ENCODE measurements around the gene XKR7.

Gene XKR7

DNA sequence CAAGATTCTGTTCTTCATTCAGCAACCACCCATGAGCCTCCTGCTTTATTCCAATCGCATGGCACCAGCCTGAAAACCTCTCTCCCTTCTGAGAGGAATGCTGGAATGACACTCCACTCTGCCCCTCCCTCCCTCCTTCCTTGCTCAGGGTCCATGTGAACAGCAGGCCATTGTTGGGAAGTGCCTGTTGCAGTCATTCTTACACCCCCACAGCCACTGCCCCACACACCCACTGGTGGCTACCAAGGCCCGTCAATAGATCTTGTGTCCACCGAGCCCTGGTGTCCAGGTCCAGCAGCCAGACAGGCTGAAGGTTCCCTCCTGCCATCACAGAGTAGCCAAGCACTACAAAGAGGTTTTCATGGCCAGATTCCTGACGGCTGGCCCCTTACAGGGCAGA is 22.6 kb upstream of the XKR7 start:
- no peak for FAIRE-seq

DNA sequence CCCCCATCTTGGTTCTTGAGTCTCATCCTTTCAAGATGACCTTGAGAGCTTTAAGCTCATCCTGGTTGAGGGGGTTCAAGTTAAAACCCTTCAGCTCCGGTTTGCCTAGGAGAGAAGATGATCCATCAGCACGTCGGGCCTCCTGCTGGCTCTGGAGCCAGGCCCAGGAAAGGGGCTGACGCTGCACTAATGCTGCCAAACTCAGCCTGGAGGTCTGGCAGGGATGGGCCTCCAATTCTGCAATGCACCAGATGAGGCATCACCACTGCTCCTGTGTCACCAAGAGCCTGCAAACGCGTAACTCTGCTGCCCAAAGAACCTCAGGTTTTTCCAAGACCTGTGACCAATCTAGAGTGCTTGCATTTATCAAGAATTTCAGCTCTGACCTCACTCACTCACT is 22.2 kb upstream of the XKR7 start:
- FAIRE-seq = no peak

DNA sequence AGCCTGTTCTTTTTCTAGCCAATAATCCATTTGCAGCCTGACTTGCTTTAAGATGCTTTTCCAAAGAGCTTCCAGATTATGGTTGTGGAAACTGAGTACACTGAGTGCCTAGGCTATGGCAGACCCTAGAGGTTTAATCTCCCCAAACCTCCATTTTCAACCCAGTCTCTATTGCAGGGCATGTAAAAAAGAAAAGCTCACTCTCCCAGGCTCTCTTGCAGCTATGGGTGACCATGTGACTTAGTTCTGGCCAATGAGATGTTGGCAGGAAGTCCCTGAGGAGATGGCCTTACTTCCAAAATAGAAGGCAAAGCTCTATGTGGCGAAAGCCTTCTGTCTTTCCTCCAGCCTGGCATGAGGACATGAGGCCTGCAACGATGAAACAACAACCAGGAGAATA is 19.9 kb upstream of the XKR7 start:
- FAIRE-seq = no peak

DNA sequence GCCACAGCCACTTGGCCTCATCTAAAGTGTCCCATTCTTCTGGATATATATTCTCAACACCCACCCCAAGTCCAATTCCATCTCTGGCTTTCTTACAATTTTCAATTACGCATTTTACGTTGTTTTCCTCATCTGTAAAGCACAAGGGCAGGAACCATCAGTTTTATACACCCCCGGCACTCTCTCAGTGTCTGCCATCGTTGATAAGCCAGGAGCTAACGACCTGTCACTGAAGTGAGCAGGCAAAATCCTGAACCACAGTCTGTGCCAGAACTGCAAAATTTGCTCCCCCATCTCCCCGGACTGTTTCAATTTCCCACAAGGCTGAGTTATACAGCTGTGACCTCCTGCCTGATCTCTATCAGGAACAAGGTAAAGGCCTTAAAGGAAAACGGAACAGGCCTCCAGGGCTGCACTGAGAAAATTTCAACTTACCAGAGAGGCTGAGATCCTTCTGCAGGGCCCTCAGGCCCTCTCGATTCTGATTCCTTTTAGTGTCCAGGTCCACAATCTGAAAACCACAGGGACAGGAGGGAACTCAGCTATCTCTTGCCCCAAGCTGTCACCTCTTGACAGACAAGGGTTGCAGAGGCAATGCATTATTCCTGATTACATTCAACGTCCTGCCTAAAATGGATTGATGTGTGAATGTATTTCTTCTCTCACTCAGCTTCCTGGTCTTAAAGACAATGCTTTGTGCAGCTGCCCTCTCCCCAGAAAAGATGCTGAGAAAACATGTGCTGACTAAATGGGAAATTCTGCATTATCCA is 17.9 kb upstream of the XKR7 start:
- FAIRE-seq = no peak

DNA sequence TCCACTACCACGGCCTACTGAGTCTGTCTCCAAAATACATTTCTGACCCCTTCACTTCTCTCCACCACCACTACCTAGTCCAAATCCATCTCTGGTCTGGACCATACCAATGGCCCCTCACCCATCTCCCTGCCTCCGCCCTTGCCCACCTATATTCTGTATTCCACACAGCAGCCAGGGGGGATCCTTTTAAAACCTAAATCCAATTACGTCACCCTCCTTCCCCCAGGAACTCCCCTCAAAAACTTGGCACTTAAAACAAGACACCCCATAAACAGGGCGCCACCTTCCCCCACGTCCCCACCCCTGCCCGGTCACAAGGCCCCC is 16.8 kb upstream of the XKR7 start:
- no peak for FAIRE-seq

DNA sequence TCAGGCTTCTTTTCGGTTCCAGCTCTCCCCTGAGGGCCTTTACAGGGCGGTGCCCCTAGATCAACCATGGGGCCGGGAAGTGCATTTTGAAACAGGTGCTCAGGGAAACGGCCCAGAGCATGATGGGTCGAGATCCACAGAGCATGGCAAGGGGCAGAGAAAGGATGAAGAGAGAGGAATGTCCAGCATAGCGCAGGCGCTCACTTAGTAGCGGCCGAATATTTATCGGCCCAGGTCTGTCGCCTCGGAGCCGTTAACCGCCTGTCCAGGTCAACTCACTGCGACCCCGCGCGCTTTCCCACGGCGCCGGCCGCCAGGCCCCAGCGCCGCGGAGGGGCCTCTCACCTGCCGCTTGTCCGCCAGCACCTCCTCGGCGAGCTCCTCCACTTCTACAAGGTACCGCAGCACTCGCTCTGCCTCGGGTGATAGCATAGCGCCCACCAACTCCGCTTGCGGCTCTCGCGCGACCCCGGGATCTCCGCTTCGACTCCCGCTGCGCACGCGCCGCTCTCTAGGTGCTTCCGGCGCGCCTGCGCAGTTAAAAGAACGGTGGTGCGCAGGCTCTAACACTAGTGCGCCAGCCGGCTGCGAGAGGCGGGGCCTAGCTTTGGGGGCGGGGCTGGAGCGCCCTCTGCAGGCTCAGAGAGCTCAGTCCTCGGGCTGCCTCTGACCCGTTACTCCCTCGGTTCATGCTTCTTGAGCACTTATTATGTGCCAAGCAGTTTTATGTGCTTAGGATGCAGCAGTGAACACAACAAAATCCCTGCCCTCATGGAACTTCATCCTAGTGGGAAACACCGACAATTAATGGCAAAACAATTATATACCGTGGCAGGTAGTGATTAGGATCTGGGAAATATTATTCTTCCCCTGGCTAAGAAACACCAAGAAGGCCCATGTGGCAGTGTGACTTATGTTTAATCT is 16.2 kb upstream of the XKR7 start, which contains the start of gene PDRG1:
Gene PDRG1 (minus strand): TSS at position 517 of the 924 bp plus-strand sequence. CDS start 85 bp downstream, at position 432.
- FAIRE-seq = no peak

DNA sequence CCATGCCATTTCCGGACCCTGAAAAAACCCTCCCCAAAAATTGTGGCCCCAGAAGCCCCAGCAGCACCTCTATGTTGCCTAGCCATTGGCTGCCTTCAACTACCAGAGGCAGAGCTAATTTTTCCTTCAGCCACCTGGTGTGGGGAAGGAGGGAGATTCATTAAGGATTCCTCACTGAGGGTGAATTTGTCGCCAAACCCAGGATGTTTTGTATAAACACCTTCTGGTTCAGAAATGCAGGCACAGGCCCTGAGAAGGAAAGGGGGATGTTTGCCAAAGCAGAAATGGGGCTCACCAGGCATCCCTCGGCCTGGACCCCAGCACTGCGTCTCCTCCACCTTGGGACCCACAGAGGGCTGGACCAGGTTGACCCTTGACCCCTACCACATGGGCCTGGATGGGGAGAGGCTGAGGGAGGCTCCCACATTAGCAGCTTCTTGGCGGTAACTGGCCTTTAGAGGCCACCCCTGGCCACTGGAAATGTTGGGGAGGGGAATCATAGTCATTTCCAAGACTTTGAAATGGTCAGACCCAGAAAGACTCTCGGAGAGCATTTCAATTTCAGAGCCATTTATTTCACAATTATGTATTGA is 14.3 kb upstream of the XKR7 start:
- FAIRE-seq = no peak

DNA sequence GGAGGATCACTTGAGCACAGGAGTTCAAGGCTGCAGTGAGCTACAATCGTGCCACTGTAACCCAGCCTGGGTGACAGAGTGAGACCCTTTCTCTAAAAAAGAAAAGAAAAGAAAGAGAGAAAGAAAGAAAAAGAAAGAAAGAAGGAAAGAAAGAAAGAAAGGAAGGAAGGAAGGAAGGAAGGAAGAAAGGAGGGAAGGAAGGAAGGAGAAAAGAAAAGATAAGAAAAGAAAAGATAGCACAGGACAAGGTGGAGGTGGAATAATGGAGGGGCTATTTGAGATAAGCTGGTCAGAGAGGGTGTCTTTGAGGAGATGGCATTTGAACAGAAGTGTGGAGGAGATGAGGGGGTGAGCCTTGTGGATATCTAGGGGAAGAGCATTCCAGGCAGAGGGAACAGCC is 13.5 kb upstream of the XKR7 start:
- no peak for FAIRE-seq

DNA sequence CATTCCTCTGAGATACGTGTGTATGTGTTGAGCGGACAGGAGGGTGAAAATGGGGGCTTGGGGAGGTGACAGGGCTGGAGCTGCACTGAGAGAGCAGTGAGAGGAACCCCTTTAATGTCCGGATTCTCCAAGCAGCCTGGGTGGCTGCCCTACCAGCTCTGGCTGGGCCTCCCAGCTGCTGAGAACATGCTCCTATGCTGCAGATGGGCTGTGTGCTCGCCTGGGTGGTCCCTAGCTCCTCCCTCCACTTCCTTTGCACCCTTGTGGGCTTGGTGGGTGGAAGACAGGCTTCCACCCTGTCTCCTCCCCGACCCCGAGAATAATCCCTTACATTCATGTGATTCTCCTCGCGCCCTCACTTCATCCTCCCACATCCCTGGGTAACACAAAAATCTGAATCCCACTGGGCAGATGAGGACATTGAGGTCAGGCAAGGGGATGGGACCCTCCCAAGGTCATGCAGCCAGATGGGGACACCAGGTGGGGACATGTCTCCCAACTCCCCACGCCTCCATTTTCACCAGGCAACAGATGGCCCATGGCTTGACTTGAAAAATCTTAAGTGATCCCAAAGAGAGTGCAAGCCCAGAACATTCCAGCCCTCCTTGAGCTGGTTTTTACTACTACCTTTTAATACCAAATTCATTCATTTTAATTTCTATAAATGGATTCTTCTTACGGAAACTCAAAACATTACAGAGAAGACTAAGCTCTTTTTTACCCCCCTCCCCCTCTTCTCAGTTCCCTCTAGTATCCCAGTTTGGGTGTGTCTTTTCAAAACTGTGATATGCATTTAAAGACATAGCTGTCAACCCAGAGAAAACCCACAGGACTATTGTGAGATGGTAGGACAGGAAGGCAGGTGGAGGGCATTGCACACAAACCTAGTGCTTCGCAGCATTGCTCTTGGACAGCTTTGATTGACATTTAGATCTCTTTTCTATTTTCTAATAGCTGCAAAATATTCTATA is 11.1 kb upstream of the XKR7 start:
- FAIRE-seq = no peak

DNA sequence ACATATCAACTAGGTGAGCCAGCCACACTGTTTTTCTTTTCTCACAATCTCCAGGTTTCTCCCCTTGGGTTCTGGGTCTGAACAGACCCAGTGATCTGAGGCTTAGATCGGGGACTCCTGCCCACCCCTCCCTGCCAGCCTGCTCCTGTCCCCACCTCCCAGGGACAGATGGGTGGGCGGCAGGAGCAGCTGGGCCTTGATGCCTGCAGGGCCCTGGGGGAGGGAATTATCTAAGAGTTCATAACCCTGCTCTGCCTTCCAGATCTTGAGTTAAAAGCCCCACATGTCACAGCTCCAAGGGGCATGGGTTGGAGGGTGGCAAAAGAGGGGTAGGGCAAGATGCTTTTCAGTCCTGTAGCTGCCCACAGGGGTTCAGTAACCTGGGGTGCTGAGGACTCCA is 5.2 kb upstream of the XKR7 start:
- FAIRE-seq = no peak

DNA sequence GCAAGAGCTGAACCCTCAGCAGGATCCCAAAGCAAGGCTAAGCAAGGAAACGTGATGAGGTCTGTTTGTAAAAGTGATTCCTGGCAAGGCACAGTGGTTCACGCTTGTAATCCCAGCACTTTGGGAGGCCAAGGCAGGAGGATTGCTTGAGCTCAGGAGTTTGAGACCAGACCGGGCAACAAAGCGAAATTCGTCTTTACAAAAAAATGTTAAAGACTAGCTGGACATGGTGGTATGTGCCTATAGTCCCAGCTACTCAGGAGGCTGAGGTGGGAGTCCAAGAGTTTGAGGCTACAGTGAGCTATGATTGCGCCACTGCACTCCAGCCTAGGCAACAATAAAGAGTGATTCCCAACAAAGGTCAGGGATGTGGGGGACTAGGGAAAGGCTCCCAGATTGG is 4.1 kb upstream of the XKR7 start:
- no peak for FAIRE-seq

DNA sequence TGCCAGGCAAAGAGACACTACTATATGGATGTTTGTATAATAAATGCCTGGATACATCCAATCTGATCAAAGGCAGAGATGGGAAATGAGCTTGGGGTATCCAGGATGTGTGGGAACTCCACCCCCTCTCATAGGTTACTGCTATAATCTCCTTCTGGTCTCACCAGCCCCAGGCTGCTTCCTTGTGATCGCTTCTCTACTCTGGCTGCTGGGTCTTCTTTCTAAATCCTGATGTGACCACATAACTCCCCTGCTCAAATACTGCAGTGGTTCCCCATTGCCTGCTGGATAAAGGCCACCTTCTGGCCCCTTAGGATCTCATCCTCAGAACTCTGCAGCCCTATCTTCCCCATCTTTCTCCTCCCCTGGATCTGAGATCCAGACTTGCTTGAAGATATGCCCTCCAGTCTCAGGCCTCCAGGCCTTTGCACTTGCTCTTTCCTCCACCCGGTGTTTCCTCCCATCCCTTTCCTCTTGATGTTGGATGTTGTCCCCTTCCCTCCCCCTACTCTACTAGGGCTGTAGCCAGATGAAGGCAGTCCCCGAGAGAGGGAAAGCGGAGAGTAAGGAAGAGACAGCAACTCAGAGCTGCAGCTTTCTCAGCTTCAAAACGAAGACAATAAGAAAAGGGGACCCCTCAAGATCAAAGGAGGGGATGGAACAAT is 828 bp upstream of the XKR7 start:
- no peak for FAIRE-seq

DNA sequence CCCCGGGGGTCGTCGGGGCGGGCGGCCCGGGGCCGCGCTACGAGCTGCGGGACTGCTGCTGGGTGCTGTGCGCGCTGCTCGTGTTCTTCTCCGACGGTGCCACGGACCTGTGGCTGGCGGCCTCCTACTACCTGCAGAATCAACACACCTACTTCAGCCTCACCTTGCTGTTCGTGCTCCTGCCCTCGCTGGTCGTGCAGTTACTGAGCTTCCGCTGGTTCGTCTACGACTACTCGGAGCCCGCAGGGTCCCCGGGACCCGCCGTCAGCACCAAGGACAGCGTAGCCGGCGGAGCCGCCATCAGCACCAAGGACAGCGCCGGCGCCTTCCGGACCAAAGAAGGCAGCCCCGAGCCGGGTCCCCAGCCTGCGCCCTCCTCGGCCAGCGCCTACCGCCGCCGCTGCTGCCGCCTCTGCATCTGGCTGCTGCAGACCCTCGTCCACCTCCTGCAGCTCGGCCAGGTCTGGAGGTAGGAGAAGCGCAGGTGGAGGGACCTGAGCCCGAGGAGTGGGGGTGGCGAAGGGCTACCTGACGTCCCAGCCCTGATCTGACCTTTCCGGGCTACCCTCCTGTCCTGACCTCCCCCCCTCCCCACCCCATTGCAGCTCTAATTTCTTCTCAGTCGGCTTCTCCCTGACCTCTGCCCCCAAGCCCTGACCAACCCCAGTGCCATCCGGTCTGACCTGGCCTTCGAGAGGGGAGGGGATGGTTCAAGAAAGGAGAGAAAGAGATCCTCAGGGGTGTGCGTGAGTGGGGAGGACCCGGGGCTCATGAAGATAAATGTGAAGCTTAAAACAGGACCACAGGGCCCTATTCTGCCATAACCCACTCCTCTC is 558 bp downstream of the XKR7 start:
- FAIRE-seq = no peak

DNA sequence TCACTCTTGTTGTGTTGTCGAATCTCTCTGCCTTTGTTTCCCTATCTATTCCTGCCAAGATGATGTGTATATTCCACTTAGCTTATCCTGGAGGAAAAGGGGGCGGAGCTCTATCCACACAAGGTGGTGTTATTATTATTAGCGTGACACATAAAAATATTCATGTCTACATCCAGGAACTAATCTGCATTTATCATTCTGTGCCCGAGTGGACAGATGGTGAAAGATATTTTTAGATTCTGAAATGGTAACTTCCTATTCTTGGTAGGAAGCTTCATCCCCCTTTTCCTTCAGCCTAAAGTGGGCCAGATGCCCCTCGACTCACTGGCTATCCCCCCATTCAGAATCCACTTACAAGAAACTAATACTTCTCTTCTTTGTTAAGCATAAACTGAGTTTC is 2.0 kb downstream of the XKR7 start:
- FAIRE-seq = no peak

DNA sequence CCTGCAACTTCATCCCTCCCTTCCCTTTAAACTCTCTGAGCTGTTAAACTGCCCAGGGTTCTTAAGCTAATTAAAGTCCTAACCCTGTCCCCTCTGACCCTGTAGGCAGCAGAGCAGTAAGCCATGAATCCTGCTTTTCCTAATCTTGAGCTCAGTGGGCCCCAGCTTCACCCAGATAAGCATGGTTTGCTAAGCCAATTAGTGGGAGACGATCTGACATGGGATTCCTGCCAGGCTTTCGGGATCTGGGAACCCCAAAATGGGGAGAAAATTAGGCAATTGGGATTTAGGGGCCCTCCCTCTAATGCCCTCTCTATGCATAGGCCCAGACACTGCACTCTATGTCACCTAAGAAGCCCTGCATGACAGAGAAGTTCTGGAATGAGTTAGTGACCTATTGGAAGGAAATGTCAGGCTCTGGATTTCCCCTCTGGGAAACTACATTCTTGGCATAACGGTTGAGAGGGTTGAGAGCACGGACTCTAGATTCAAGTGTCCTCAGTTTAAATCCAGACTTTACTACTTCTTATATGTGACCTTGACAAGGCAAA is 4.6 kb downstream of the XKR7 start:
- no peak for FAIRE-seq

DNA sequence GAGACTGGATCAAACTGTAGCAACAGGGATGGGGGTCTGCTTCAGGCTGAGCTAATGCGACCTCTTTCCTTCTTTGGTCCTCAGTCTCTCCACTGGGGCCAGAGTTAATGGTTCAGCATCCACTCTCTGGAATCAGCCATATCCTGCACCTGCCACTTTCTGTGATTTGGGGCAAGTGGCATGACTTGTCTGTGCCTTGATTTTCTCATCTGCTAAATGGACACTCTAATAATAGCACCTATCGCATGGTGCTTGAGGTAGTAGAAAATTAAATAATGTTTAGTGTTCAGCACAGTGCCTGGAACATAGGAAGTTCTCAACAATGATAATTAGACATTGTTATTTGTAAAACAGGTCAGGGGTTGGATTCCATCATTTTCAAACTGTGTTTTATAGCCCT is 6.3 kb downstream of the XKR7 start:
- FAIRE-seq = no peak

DNA sequence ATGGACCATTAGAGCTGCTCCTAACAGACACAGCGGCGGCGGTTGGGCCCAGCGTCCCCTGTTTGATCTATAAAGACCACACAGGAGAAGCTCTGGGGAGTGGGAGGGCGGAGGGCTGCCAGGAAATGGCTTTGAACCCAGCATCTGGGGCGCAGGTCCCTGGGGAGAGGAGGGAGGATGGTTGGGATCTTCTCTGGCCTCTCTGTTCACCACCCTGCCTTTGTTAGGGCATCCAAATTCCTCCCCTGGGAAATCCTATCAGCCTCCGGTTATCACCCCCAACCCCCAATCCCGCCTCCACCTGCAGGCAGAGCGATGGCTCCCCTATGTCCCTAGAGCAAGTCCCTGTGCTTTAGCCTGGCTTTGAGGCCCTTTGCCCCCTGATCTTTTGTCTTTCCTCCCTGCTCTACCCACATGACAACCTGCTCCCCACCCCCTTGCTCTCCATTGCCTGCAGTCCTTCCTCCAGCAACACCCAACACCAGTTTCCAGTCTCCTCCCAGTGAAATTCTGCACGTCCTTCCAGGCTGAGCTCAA is 7.1 kb downstream of the XKR7 start:
- FAIRE-seq = no peak

DNA sequence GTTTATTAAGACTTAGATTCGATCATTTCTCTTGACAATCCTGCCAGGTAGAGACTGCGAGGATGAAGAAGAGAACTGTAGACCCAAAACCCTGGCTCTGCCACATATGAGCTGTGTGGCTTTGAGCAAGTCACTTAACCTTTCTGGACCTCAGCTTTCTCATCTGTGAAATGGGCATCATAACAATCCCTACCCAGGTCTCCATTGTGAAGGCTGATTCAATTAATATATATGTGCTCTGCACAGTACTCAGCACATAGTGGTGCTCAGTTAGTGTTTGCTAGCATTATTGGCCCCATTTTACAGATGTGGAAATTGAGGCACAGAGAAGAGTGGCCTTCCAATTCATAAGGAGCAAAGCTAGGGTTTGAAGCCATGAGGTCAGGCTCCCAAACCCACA is 7.9 kb downstream of the XKR7 start:
- FAIRE-seq = no peak

DNA sequence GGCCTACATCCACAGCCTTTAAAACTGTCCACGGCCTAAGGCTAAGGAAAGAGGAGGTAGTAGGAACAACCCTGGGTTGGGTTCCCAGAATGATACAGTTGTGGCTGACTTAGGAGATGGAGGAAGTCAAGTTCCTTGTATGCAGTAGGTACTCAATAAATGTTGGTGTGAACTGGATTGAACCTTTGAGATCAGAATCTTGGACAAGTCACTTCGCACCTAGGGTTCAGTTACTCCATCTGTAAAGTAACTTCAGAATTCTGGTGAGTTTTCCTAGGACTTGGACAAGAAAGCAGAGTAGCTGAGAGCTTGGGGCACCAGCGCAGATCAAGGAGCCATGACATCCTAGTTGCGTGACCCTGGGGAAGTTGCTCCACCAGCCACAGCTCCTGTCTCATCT is 9.1 kb downstream of the XKR7 start:
- no peak for FAIRE-seq

DNA sequence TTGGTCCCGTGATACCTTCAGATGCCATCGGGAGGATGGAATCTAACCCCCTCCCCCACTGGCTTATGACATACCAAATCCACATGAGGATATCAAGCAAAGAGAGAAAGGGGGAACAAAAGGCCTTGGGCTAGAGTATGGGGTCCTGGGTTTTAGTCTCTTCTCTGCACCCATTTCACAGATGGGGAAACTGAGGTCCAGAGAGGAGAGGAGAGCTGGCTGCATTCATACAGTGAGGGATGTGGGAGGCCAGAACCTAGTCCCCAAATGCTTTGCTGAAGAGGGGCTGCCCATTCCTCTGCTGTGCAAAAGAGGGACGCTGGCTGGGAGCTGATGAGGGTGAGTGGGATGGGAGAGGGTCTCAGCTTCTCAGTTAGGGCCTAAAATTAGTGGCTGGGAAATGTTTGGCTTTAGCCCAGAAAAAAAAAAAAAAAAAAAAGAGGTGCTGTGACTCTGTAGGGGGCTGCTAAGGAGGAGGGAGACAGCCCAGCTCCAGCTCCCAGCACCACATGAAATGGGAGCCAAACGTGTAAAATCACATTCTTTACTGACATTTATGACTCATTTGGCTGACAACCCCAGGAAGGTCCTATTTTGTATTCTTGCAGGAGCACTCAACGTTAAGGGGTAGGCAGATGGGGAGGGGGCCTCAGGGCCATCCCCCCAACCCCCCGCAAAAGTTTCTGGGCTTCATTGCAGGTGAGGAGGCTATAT is 11.9 kb downstream of the XKR7 start:
- no peak for FAIRE-seq
